Renal pelvis (tissue), 4 donors: Measurements from ENCODE around the gene COPZ2. TPM values are rescaled to one million over a fixed set of nuclear protein-coding genes. Genes with fewer than 3 reads are reported as not detected.
"Not testable (repeated sequence)": the region's sequence is repeated elsewhere in the genome, so short reads cannot be mapped to it uniquely, and the experiment has no call there.

ENCODE experiments used
- DNase-seq: peaks from one replicate; pipeline ENCODE4 v3.0.0-alpha.2; 2013
- polyA plus RNA-seq, 3 donors: library from polyadenylated mRNA; unstranded; fragments of 120-200 nt; gene quantifications; one replicate each; pipeline ENCODE4 v1.2.1, GENCODE V29; 2013; ENCODE audit not compliant: insufficient read length in 3 of 3

COPZ2 gene
- polyA plus RNA-seq, 3 donors, result 17.3 to 19.3 (median 18.0) TPM

DNA sequence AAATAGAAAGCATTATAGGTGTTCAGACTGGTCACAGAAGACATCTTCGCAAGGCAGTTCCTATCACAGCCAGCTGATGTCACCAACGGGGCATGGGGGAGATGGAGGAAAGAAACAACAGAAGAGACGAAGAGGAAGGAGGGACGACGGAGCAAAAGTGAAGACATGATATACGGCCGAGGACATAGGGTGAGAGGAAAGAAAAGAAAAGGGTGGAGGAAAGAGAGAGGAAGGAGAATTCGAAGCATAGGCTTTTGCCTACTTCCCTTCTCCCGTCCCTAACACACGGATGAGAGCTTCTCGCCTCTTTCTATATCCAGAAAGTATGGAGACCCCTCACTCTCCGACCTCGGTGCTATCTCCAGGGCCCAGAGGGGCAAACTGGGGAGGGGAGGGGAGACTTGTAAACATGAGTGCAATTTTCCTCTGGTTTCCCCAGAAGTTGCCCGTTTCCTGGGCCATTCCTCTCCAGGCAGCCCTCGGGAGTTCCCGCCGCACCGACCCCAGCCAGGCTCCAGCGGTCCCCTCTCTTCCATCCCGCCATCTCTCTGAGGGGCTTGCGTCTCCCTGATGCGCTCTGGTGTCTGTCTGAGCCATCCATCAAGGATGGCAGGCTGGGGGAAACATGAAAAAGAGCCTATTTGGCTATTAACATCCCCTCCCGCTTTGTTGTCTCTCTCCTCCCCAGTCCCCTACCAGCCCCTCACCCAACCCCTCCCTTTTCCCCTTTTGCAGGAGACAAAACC, 26.0 kb downstream of the COPZ2 start:
- DNase-seq, result no peak

GRCh38 chr17:48010193-48010592, 27.4 kb downstream of the COPZ2 start:
- no peak for DNase-seq

- DNase-seq, result no peak
Observed at GRCh38 chr17:48006936-48007709, 30.5 kb downstream of the COPZ2 start.

DNA sequence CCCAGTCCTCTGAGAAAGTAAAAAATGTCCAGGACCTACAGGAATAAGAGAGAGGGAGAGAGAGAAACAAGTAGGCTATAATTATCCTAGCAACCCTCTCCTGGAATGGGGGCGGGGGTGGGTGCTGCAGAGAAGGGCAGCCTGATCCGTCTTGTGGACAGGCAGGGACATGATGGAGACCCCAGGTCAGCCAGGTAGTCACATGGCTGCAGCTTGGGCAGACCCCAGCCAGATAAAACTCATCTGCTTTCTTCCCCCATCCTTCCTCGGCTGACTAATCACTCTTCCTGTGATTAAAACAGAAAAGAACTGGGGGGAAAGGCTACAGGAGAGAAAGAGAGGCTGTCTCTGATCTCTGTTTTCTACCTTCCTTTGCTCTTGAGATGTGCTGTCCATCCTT, 32.6 kb downstream of the COPZ2 start:
- no peak for DNase-seq

GRCh38 chr17:48003417-48004151, 34.0 kb downstream of the COPZ2 start:
- no peak for DNase-seq

DNA sequence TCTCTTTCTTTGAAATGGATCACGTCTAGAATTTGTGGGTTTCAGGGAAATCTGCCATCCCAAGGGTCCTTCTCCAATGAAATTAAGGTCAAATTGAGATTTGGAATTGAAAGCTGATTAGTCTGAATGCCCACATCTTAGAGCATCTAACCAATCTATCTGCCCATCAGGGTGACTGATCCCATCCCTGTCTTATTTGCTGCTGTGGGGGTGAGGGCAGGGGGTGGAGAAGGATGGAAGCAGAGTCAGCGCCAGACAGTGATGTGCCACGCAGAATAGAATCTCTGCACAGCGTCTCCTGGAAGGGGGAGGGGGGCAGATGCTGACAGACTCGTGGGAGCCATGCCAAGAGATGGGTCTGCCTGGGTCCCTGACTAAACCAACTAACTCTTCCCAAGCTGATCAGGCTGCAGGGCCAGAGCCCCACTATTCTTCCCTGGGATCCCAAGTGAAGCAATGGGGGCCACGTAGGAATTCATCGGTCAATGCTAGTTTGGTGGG, 34.6 kb downstream of the COPZ2 start:
- DNase-seq, result no peak

DNA sequence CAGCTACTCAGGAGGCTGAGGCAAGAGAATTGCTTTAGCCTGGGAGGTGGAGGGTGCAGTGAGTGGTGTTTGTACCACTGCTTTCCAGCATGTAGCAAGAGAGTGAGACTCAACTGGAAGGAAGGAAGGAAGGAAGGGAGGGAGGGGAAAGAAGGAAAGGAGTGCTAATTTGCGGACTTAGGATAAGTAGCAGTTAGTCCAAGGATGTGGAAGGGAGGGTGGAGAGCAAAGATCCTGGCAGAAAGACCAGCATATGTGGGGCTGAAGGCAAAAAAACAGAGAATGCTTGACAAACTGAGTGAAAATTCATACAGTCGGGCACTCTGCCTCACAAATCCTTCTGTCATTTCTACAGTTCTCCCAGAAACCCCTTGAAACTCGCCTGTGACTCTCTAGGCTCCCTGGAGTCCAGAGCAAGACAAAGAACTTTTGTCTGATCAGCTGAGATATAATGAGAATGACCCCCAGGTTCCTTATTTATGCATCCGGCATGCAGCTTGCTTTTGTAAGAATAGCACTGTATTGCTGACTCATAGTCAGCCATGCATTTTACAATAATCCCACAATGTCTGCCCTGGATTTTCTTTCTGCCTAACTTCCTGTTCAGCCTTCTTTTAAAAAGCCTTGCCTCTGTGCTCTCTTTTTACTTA, 35.2 kb downstream of the COPZ2 start:
- peak; percentile 45 for DNase-seq

DNA sequence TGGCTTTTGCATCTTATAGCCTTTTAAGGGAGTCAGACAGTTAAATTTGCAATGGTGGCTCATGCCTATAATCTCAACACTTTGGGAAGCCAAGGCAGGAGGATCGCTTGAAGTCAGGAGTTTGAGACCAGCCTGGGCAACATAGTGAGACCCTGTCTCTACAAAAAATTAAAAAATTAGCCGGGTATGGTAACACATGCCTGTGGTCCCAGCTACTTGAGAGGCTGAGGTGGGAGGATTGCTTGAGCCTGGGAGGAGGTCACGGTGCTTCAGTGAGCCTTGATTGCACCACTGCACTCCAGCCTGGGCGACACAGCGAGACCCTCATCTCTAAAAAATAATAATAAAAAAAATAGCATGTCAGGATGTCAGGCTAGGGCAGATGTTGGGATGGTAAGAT, 35.9 kb downstream of the COPZ2 start:
- not testable (repeated sequence) for DNase-seq

- no peak for DNase-seq
Observed at GRCh38 chr17:48001197-48001596, 36.4 kb downstream of the COPZ2 start.

DNA sequence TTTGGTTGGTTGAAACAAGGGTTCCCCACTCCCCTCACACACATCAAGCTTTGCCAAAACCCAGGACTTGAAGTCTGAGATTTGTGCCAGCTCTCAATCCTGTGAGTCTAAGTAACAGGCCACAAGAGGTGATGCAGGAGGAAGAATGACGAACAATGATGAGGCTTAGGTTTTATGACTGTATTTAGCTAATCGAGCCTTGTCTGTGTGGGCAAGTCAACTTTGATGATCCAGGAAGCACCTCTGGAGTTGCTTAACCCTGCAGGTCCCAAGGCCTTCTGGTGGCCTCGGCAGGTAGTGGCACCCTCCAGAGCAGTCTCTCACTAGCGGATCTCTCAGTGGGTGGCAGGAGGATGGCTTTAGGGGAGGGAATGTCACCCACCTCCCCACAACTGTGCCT, 38.0 kb downstream of the COPZ2 start:
- DNase-seq, result no peak

DNA sequence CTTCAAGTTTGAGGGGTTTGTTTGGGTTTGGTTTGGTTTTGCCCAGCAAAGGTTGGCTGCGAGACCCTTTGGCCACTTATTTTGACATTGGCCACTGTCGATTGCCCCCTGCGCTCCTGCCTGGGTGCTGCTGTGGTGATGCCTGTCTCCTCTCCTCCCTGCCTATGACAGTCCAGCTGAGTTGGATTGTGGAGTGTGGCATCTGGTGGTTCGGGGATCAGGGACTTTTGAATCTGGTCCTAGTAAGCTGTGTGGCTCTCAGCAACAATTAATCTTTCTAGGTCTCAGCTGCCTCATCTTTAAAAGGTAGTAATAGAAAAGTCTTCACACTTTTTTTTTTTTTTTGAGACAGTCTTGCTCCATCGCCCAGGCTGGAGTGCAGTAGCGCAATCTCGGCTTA, 39.6 kb downstream of the COPZ2 start:
- DNase-seq, result no peak

DNA sequence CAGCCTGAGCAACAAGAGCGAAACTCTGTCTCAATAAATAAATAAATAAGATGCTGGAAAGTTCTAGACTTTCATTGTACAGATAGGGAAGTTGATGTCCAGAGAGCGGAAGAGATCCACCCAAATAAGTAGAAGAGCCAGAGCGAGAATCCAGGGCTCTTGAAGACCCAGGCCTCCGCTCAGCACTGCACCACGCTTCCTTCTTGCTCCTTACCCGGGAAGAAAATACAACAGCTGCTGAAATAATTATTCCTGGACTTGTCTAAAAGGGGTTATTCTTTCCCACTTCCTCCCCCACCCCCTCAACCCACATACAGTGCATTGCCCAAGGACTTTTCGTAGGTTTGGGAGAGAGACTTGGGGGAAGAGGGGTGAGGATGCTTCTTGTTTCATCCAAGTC, 40.0 kb downstream of the COPZ2 start:
- no peak for DNase-seq

GRCh38 chr17:47996201-47996600, 41.4 kb downstream of the COPZ2 start:
- peak; percentile 42 for DNase-seq

- peak; percentile 30 for DNase-seq
Observed at GRCh38 chr17:47995241-47995935, 42.2 kb downstream of the COPZ2 start.

DNA sequence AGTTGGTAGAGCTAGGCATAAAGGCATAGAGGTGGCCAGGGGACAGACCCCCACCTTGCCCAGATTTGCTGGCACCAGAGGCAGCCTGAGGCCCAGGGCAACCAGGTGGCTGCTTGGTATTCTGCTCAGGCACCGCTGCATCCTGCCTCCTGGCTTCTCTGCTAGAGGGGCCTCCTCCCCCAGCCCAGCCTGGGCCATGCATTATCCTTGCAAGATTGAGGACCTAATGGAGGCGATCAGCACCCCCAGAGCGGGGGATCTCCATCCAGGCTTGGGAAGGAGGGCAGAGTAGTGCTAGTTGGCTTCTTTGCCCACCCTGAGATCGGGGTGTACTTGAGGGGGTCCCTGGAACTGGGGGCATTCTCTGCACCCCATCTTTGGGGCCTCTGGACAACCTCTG, 42.9 kb downstream of the COPZ2 start:
- DNase-seq, result no peak

DNA sequence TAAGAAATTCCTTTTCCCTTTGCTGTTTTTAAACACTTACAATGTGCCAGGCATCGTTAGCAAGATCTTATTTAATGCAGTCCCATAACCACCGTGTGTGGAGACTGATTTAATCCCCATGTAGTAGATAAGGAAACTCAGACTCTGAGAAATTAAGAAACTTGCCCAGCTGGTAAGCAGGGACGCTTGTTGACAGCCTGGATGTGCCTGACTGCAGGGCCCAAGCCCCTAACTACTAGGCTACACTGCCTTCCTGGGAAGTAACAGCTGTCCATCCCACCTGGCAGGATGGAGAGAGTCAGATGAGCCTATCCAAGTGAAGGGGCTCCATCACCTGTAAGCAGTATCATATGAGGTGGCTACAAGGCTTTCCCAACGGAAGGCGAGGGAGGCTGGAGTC, 43.6 kb downstream of the COPZ2 start:
- DNase-seq, result no peak

GRCh38 chr17:47993031-47993564, 44.5 kb downstream of the COPZ2 start:
- no peak for DNase-seq

DNA sequence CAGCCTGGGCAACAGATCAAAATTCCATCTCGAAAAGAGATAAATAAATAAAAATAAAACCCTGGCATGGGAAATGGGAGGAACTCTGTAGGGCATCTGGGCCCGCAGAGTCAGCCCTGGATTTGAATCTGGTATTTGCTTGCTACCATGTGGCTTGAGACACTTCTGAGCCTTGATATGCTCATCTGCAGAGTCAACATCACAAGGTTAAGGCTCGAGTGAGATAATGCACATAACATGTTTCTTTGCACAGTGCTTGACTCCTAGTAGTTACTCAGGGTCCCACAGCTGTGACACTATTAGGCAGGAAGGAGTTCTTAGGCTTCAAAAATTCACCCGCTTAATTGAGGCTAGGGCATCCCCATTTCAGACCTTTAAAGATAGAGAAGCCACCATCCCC, 45.4 kb downstream of the COPZ2 start:
- DNase-seq, result no peak

DNA sequence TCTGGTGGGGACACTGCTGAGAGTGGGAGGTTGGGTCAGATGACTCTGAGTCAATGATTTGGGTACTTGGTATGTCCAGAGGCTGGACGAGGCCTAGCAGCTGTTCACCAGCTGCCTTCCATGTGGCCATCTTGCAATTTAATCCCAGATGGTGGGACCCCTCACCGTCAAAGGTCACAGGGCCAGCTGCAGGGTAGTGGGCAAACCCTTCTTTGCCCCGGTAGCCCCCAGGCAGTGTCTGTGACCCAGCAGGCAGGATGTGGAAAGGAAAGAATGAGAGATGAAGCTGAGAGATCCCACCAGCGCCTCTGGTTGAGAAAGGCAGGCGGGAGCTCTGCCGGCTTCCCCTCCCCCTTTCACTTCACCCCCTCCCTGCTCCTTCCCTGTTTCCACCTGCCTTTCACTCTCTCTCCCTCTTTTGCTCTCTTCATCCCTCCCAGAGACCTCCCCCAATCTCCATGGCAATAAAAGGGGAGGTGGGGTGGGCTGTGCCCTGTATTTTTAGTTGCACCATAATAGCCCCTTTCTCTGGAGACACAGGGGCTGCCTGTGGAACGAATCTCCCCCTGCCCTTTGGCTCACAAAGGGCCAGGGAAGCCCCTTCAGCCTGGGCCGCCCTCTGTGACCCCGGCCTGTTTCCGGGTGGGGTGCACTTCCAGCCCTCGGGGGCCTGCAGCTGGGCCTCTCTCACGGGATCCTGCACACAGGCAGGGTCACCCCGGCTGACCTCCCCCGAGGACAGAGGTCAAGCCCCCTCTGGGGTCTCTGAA, 46.5 kb downstream of the COPZ2 start:
- DNase-seq, result no peak

DNA sequence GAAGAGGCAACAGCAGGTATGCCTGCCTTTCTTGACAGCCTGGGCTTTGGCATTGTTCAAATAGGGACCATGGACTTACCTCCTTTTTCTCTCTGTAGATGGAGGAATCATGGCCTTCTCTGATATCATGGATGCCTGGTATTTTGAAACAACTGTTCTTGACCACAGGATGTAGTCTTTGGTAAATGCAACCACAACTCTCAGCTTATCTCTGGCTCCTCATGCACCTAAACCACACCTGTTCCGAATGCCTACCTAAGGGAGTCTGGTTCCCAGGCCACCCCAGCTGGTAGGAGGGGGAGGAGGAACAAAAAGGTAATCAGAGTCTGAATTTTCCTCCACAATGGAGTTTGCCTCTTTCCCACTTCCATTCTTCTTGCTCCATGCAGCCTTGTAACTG, 47.9 kb downstream of the COPZ2 start:
- DNase-seq, result no peak
